NCI-H2107 (cell line): ENCODE results near the gene BRF1.

ENCODE experiments used
- DNase-seq: peaks from one replicate; lab custom pipeline; 2025; lab: John Stamatoyannopoulos, UW

BRF1 gene

GRCh38 chr14:105211086-105211757, 89.6 kb downstream of the BRF1 start:
- no peak for DNase-seq

- no peak for DNase-seq
Observed at GRCh38 chr14:105210266-105211025, 90.4 kb downstream of the BRF1 start.

- no peak for DNase-seq
Observed at GRCh38 chr14:105209646-105210045, 91.2 kb downstream of the BRF1 start.

GRCh38 chr14:105209091-105209490, 91.7 kb downstream of the BRF1 start:
- no peak for DNase-seq

GRCh38 chr14:105208738-105209075, 92.1 kb downstream of the BRF1 start:
- no peak for DNase-seq

- no peak for DNase-seq
Observed at GRCh38 chr14:105207996-105208737, 92.6 kb downstream of the BRF1 start.

- no peak for DNase-seq
Observed at GRCh38 chr14:105207460-105207901, 93.3 kb downstream of the BRF1 start.

GRCh38 chr14:105206873-105207272, 93.9 kb downstream of the BRF1 start:
- no peak for DNase-seq

GRCh38 chr14:105205673-105206208, 95.1 kb downstream of the BRF1 start:
- DNase-seq: no peak

- no peak for DNase-seq
Observed at GRCh38 chr14:105204931-105205672, 95.7 kb downstream of the BRF1 start.

GRCh38 chr14:105204206-105204930, 96.4 kb downstream of the BRF1 start:
- DNase-seq: no peak

GRCh38 chr14:105203701-105204100, 97.1 kb downstream of the BRF1 start:
- no peak for DNase-seq

GRCh38 chr14:105203057-105203531, 97.7 kb downstream of the BRF1 start:
- no peak for DNase-seq

GRCh38 chr14:105201925-105202513, 98.8 kb downstream of the BRF1 start:
- peak; percentile 51 for DNase-seq

GRCh38 chr14:105201156-105201924, 99.5 kb downstream of the BRF1 start:
- DNase-seq: no peak

- no peak for DNase-seq
Observed at GRCh38 chr14:105200641-105201040, 100.2 kb downstream of the BRF1 start.

GRCh38 chr14:105200074-105200473, 100.7 kb downstream of the BRF1 start:
- no peak for DNase-seq

GRCh38 chr14:105199093-105199492, 101.7 kb downstream of the BRF1 start:
- DNase-seq: no peak

GRCh38 chr14:105198588-105198987, 102.2 kb downstream of the BRF1 start:
- DNase-seq: no peak

- DNase-seq: no peak
Observed at GRCh38 chr14:105197211-105197641, 103.6 kb downstream of the BRF1 start.
